Fibroblast of skin of scalp (primary cell): ENCODE measurements around the gene ALOXE3.

Source experiments
- DNase-seq: peaks from one replicate; pipeline ENCODE4 v3.0.0-alpha.2; 2013

The ALOXE3 gene

GRCh38 chr17:8153957-8154607 lies 35.8 kb upstream of the ALOXE3 start:
- peak; percentile 99 for DNase-seq

GRCh38 chr17:8153525-8153956 lies 35.2 kb upstream of the ALOXE3 start:
- peak; percentile 95 for DNase-seq

DNA sequence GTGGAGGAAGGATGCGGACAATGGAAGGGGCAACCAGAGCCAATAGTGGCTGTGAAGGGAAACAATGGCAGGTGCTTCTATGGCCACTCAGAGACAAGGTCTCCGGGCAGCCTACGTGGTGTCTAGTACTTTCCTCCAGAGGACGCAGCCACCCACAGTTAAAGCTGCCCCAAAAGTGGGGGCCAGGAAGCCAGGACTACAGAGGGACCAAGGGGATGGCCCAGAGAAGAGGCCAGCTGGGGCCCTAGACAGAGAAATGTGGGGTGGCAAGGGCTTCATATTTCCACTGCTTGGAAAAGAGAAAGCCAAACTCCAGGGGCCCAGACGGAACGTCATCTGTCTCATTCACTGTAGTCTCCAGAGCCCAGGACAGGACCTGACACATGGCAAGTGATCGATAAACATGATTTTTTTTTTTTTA lies 34.7 kb upstream of the ALOXE3 start:
- no peak for DNase-seq

- DNase-seq, result peak; percentile 93
Measured at GRCh38 chr17:8152112-8152775, 33.9 kb upstream of the ALOXE3 start, which contains the start of gene PER1. Gene PER1, minus strand, starts transcription at chr17:8152404. Its CDS starts 1,698 bp downstream, at chr17:8150706.

DNA sequence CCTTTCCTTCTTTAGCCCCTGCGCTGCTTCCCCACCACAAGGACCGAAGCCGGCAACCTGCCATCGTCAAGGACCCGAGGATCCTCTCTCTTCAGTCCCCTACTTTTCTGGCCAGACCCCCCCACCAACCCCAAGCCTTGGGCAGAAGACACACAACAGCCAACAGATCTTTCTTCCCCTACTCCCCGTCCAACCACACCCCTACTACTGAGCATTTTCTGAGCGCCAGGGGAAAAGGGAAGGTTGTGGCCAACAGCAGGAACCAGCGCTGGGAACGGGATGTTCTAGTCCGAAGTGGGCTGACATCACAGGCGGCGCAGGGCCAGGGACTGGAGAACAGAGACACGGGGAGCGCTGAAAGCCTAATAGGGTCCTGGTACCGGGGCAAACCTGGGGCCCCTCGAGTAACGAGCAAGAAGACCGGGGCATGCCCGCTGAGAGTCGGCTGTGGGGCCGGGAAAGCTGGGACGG lies 33.4 kb upstream of the ALOXE3 start:
- DNase-seq, result peak; percentile 56

DNA sequence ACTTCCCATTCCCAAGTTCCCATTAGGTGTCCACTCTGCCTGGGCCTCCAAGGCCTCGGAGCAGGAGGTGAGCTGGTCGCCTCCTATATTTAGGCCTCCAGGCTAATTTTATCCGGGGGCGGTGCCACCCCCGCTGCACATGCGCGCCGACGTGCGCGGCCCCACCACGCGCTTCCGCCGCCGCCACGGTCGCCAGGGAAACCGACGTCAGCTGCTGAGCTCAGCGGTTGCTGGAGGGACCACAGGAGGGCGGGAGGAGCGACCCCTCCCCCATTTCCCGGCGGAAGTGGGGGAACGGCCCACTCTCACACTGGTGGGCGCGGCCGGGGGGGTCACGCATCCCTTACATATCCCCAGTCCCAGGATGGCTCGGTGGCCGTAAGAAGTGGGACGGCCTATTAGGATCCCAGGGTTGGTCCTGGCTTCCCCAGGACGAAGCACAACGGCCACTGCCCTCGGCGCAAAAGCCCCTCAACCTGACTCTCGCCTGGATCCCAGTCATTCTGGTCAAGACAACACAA lies 32.9 kb upstream of the ALOXE3 start:
- peak; percentile 89 for DNase-seq

DNA sequence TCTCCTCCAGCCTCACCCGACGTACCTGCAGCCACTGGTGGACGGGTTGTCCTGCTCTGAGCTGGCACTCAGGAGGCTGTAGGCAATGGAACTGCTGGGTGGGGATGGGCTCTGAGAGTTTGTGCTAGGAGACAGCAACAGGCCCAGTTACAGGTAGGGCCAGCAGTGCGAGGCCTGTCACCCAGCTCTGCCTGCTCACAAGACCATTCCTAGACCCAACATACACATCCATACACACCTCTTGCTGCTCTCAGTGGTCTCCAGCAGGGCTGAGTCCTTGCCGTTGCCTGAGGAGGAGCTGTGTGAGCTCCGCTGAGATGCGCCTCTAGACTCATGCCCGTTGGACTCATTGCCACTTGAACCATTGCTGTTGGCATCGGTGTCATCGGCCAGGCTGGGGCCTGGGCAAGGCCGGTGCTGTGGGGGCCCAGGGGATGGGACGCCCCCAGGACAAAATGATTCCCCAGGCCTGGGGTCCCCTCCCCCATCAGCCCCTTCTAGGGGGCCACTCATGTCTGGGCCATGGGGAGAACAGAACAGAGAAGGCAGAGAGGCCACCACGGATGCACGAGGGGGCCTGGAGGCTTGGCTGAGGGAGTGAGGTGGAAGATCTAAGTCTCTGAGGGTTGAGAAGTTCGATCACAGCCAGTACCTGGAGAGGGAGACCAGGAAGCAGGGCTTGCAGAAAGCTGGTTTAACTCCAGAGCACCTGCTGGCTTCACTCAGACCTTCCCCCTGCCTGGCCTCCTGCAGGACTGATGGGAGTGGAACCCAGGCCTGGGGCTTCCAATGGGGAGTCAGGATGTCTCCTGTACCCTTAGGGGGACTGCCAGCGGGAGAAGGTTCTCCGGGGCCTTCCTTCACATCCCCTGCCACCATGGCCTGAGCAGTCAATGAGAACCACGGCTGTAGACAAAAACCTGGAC lies 32.1 kb upstream of the ALOXE3 start:
- DNase-seq, result no peak

GRCh38 chr17:8149419-8150193 lies 31.3 kb upstream of the ALOXE3 start:
- DNase-seq, result no peak

- no peak for DNase-seq
Measured at GRCh38 chr17:8148560-8148959, 30.2 kb upstream of the ALOXE3 start.

- DNase-seq, result no peak
Measured at GRCh38 chr17:8147805-8148404, 29.6 kb upstream of the ALOXE3 start.

DNA sequence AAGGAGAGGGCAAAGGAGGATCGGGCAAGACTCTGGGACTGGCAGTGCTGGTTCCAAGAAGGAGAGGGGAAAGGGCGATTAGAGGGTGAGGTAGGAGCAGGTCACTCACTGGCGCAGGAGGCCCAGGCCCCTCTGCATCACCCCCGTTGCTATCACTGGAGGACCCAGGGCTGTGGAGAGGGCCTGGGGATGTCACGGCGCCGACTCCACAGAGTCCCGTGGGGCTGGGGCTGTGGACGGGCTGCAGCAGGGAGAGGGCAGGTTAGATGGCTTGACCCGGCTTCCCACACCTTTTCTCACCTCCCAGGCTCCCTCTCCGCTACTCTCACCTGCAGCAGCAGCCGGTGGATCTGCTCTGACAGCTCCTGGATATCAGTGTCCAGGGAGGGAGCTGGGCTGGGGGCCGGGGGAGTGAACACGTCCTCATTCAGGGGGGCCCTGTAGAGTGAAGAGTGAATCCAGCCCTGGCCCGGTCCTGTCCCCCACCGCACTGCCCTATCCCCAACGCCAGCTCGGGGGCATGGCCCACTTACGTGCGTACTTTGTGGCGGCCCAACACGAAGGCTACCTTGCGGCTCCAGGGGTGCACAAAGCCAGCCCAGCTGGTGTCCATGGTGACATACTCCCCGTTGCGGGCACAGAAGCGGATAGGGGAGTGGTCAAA lies 29.0 kb upstream of the ALOXE3 start:
- no peak for DNase-seq

DNA sequence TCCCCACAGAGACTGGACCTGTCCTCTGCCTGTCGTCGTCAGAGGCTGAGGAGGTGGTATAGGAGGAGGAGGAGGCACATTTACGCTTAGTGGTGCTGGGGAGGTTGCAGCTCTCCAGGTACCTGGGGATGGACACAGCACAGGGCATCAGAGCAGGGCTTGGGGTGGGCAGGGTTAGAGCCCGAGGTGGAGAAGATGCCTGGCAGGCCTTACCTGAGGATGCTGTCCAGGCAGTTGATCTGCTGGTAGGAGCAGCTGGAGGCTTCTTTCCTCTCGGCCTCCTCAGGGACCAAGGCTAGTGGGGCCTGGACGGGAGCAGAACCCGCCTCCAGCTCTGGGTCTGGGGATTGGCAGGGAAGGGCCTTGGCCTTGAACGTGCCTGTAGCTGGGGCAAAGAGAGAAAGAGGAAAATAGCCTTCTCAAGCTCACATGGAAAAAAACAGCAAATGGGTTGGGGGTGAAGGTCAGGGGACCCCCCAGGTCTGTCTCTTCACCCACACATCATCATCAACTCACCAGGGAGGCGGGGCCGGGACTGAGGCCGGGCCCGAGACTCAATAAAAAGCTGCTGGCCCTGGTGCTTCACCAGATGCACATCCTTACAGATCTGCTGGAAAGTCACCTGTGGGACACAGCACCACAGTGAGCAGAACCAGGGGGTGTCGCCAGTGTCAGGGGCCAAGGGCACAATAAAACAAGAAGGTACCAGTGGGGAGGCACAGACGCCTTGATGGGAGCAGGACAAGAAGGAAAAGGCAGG lies 28.2 kb upstream of the ALOXE3 start:
- DNase-seq, result no peak

GRCh38 chr17:8145811-8146210 lies 27.5 kb upstream of the ALOXE3 start:
- no peak for DNase-seq

DNA sequence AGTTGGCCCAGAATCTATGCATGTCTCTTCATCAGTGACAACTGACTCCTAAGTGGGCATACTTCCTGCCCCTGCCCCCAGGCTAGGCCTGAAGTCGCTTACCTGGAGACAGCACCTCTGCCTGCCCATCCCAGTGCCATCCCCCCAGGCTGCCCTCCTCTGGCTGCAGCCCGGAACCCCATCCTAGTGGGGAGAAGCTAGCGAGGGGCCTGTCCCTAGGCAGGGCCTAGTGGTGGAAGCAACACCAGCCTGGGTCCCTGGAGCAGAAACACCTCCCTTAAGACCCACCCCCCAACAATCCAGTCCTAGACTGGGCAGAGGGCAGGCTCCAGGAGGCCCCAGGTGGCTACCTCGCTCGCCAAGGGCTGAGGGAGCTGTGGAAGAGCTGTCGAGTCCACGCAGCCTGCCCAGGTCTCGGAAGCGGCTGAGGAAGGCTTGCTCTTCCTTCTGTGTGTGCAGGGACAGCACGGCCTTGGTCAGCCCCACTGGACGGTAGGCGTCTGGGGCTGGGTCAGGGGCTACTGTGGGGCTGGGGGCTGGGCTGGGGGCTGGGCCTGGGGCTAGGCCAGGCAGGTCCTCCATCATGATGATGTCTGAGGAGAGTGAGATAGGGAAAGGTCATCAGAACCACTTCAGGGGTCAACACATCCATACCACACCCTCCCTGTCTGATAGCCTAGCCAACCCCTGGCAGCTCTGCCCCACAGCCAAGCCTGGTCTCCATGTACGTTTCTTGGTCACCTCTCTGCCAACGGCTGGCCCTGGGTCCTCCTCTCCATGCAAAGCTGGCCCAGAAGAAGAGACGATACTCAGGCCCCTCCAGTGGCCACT lies 26.3 kb upstream of the ALOXE3 start:
- no peak for DNase-seq

DNA sequence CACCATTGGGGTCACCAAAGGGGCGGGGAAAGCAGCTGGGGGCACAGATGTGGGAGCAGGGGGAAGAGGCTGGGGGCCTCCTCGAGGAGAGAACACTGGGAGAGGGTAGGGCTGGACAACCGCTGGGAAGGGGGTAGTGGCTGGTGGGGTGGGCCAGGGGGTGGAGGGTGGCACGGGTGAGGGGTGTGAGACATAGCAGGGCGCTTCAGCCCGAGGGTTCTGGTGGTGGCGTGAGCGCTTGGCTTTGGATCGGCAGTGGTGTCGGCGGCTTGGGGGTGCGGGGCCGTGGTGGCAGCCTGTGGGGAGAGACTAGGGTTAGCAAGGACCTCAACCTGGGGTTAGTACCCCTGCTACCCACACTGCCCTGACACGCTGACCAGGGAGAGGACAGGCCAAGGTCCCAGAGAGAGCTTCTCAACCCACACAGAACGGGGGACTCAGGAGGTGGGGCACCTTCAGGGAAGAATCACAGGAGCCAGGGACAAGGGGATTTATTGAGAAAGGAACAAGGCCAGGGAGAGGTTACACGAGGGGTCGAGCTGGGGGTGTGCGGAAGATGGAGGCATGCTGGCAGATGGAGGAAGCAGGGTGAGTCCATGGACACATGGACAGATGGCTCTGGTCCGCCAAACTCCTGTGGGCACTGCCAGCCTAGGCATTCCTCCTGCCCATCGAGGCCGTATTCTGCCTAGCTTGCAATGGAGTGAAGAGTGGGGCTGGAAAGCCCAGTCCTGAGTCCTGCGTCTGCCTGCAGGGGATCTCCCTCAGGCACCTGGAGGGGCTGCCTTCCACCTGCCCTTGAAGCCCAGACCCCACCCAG lies 25.5 kb upstream of the ALOXE3 start:
- no peak for DNase-seq

- DNase-seq, result no peak
Measured at GRCh38 chr17:8142887-8143580, 24.7 kb upstream of the ALOXE3 start.

- no peak for DNase-seq
Measured at GRCh38 chr17:8142158-8142886, 24.0 kb upstream of the ALOXE3 start.
